Gastrocnemius medialis (tissue), 4 donors: ENCODE data around the gene RNF215. TPM values are rescaled to one million over a fixed set of nuclear protein-coding genes. Genes with fewer than 3 reads are reported as not detected.

Experiments
- ATAC-seq, 2 donors: fragments of 150-250 bp; one replicate each; pipeline ENCODE4 v1.9.1; 2016
- DNase-seq, 2 donors: peaks; one replicate each; pipeline ENCODE4 v3.0.0-alpha.2; 2019
- H3K27ac ChIP-seq, 4 donors: fragments of 200-600 bp; sonication (generic); 1 replicate in 1 of 4; 2 replicates in 3 of 4; pipeline ENCODE4 v1.5.1; 2016 to 2018; ENCODE audit warnings: mild to moderate bottlenecking in 2 of 4, moderate library complexity in 1 of 4
- H3K27me3 ChIP-seq, 3 donors: fragments of 200-600 bp; sonication (generic) in 2 of 3; 1 replicate in 1 of 3; 2 replicates in 2 of 3; pipeline versions ENCODE4 v1.5.1 to v1.6.0; 2016 to 2019; ENCODE audit warnings: mild to moderate bottlenecking in 1 of 3, moderate library complexity in 1 of 3
- H3K36me3 ChIP-seq, 2 donors: fragments of 200-600 bp; sonication (generic) in 1 of 2; one replicate each; pipeline ENCODE4 v1.5.1; 2017 to 2018
- H3K4me1 ChIP-seq, 2 donors: fragments of 200-600 bp; sonication (generic) in 1 of 2; one replicate each; pipeline ENCODE4 v1.5.1; 2016 to 2017; ENCODE audit warnings: mild to moderate bottlenecking in 2 of 2
- H3K4me3 ChIP-seq, 4 donors: fragments of 200-600 bp; sonication (generic) in 3 of 4; 1 replicate in 1 of 4; 2 replicates in 3 of 4; pipeline ENCODE4 v1.5.1; 2016 to 2019; ENCODE audit warnings: mild to moderate bottlenecking in 2 of 4
- H3K9me3 ChIP-seq, 3 donors: fragments of 200-600 bp; sonication (generic) in 2 of 3; 1 replicate in 1 of 3; 2 replicates in 2 of 3; pipeline ENCODE4 v1.5.1; 2016 to 2019
- CTCF ChIP-seq, 5 experiments: fragments of 450-650 bp in 3 of 5; fragments of 200-600 bp in 2 of 5; sonication (generic) in 2 of 5; IDR thresholded peaks in 4 of 5; conservative IDR thresholded peaks in 1 of 5; 1 replicate in 4 of 5; 2 replicates in 1 of 5; pipeline ENCODE4 v1.5.1; 2016 to 2019; ENCODE audit warnings: antibody characterized with exemption in 5 of 5, mild to moderate bottlenecking in 3 of 5, moderate library complexity in 3 of 5
- POLR2A ChIP-seq, 2 donors: fragments of 450-650 bp; IDR thresholded peaks; one replicate each; pipeline ENCODE4 v1.6.1; 2017; ENCODE audit warnings: antibody characterized with exemption in 2 of 2, mild to moderate bottlenecking in 2 of 2, moderate library complexity in 2 of 2
- in situ Hi-C, 4 donors: fragments of 200-750 bp; cut with MboI; loops; one replicate each; pipeline versions ENCODE4 v1.15.0 to v1.8.0; 2017; ENCODE audit warnings: low sequenced_read_pairs in 4 of 4
- intact Hi-C: fragments of 100-400 bp; cut with DNase I; formaldehyde crosslinking; loops from one replicate; pipeline ENCODE4 v1.15.1; 2023; ENCODE audit warnings: low total_unique reads
- total RNA-seq, 4 donors: library from RNA; depleted of rRNA; stranded (reverse); fragments of >200 nt; gene quantifications; one replicate each; pipeline versions ENCODE4 v1.1.0 to v1.2.3, GENCODE V29; 2016

The RNF215 gene
- total RNA-seq, 4 donors from 2014 or later: 4.7 to 11.2 (median 8.1) TPM

GRCh38 chr22:30357650-30358215 lies 29.5 kb downstream of the RNF215 start:
- intact Hi-C loops (no loop called here), in situ Hi-C loops (no loop called here)
- DNase-seq (no peak), ATAC-seq (no peak)
- TF ChIP-seq POLR2A (IDR thresholded peaks at IDR 0.05) (no peak), CTCF (IDR thresholded peaks at IDR 0.05 in 4 of 5, conservative IDR thresholded peaks at IDR 0.05 in 1 of 5) (no peak)
- H3K4me1 ChIP-seq: peaks cover 23 to 32% of the 10 kb centered on the region in 2 donors
- H3K4me3 ChIP-seq: peak overlapping the region; percentile 78 to 98 (median 92)
- peaks cover 0 to 2% of the 10 kb centered on the region in 2 donors for H3K36me3 ChIP-seq
- H3K27me3 ChIP-seq: no peaks in the 10 kb centered on the region
- H3K9me3 ChIP-seq: no peaks in the 10 kb centered on the region
- no peak overlapping the region for H3K27ac ChIP-seq

- ATAC-seq: no peak
- H3K4me3 ChIP-seq: peak overlapping the region; percentile 78 to 98 (median 92)
- TF ChIP-seq POLR2A (IDR thresholded peaks at IDR 0.05): no peak
- TF ChIP-seq CTCF (IDR thresholded peaks at IDR 0.05 in 4 of 5, conservative IDR thresholded peaks at IDR 0.05 in 1 of 5): no peak
Measured at GRCh38 chr22:30357236-30357570, 30.0 kb downstream of the RNF215 start.

DNA sequence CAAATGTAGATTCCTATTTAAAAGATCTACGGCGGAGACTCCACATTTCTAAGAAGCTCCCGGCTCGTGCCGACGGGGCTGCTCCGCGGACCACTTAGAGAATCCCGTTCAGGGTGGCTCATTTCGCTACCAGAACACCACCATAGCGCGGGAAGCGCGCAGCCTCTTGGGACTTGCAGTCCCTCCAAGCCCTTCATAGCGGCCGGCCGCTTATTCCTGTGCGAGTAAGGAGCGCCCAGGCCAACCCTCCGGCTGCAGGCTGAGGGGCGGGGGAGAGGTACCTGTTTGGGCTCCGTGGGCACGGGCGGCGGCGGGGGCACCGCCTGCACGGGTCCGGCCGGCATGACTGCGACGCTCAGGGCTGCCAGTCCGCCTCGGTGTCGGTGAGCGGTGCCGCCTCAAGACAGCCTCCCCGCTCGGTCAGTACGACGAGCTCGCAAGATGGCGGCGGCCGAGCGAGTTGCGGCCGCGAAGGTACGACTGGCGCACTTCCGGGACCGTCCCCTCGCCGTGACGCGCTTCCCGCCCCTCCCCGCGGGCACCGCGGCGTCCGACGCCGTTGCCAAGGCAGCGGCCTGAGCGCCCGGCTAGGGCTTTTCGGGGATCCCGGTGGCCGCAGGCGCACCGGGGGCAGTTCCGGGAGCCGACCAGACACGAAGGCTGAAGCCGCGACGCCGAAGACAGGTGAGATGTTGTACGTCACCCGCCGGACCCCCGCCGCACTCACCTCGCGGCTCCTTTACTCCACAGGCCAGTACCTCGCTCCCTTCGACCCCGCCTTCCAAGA lies 30.6 kb downstream of the RNF215 start, which contains the start of the genes CCDC157 and SF3A1:
Gene CCDC157 (plus strand): TSS at position 559 of the 787 bp plus-strand sequence. CDS start 8,994 bp downstream, outside the sequence.
Gene SF3A1 (minus strand): TSS at position 446 of the 787 bp plus-strand sequence. CDS start 102 bp downstream, at position 344.
- Histone ChIP-seq H3K9me3 (no peaks in the 10 kb centered on the region), H3K4me1 (peaks cover 23 to 32% of the 10 kb centered on the region in 2 donors), H3K27ac (peak within 1 kb of the TSS; percentile 93 to 97 (median 94)), H3K4me3 (peak within 1 kb of the TSS; percentile 78 to 98 (median 92)), H3K27me3 (no peaks in the 10 kb centered on the region), H3K36me3 (peaks cover 0 to 13% of the 10 kb centered on the region in 2 donors)
- in situ Hi-C loops (no loop called here), intact Hi-C loops (loop anchor here (1.0 kb wide), 4 partner anchors 29 to 68 kb away; partner anchors contain the start of gene RNF215)
- peak; percentile 75 to 81 for DNase-seq
- peak; percentile 98 for ATAC-seq
- TF ChIP-seq CTCF (IDR thresholded peaks at IDR 0.05 in 4 of 5, conservative IDR thresholded peaks at IDR 0.05 in 1 of 5) (no peak), POLR2A (IDR thresholded peaks at IDR 0.05) (peak; percentile 85 to 86)

More at GRCh38 chr22:30357236-30357570, 30.0 kb downstream of the RNF215 start:
- Histone ChIP-seq H3K27ac (peak overlapping the region in 3 of 4 donors; percentile 94 to 97 (median 95)), H3K4me1 (peaks cover 23 to 32% of the 10 kb centered on the region in 2 donors), H3K9me3 (no peaks in the 10 kb centered on the region), H3K36me3 (peaks cover 0 to 7% of the 10 kb centered on the region in 2 donors), H3K27me3 (no peaks in the 10 kb centered on the region)
- in situ Hi-C loops (no loop called here), intact Hi-C loops (no loop called here)
- no peak for DNase-seq

GRCh38 chr22:30354644-30355043 lies 32.6 kb downstream of the RNF215 start:
- Histone ChIP-seq H3K9me3 (no peaks in the 10 kb centered on the region), H3K36me3 (peaks cover 0 to 31% of the 10 kb centered on the region in 2 donors), H3K27ac (no peak overlapping the region), H3K4me1 (peaks cover 23 to 32% of the 10 kb centered on the region in 2 donors), H3K4me3 (peak overlapping the region in 1 of 4 donors; percentile 94), H3K27me3 (no peaks in the 10 kb centered on the region)
- TF ChIP-seq POLR2A (IDR thresholded peaks at IDR 0.05): no peak
- TF ChIP-seq CTCF (IDR thresholded peaks at IDR 0.05 in 4 of 5, conservative IDR thresholded peaks at IDR 0.05 in 1 of 5): no peak
- no peak for ATAC-seq
- no peak for DNase-seq
- intact Hi-C loops (no loop called here), in situ Hi-C loops (no loop called here)
